K562 (cell line): ENCODE data around the gene RUNDC1. TPM values are rescaled to one million over a fixed set of nuclear protein-coding genes. Genes with fewer than 3 reads are reported as not detected.
A peak's percentile ranks its signal among the peaks of the same experiment; 100 is the strongest.

Experiments used
- ARID4B ChIP-seq: sonication (generic); formaldehyde crosslinking; IDR thresholded peaks from 2 replicates; pipeline ENCODE4 v1.8.0; 2022; ENCODE audit warnings: mild to moderate bottlenecking, missing genetic modification reagents
- ATF1 ChIP-seq, 2 experiments: fragments of 450-650 bp in 1 of 2; IDR thresholded peaks; 2 replicates each; pipeline ENCODE4 v1.6.1; 2016; ENCODE audit warnings: missing compliant biosample characterization in 1 of 2, missing genetic modification characterization in 1 of 2
- ESRRA ChIP-seq: fragments of 450-650 bp; IDR thresholded peaks from 2 replicates; pipeline ENCODE4 v1.6.1; 2014; ENCODE audit warnings: low read depth, mild to moderate bottlenecking, moderate library complexity, borderline replicate concordance
- ETS1 ChIP-seq: conservative IDR thresholded peaks from 2 replicates; pipeline ENCODE4 v1.6.1; 2011; ENCODE audit warnings: low read depth, mild to moderate bottlenecking, low read length; ENCODE audit not compliant: control insufficient read depth
- FOS ChIP-seq: IDR thresholded peaks from 3 replicates; pipeline ENCODE4 v1.6.1; 2011; ENCODE audit not compliant: insufficient read length; ENCODE audit errors: extremely low read depth
- GTF2B ChIP-seq: IDR thresholded peaks from 2 replicates; pipeline ENCODE4 v1.6.1; 2011; ENCODE audit not compliant: insufficient read length; ENCODE audit errors: extremely low read depth
- RBM22 ChIP-seq: fragments of 200-400 bp; formaldehyde crosslinking; IDR thresholded peaks from 2 replicates; pipeline ENCODE4 v1.6.1; 2018; ENCODE audit warnings: low read length, low read depth; ENCODE audit not compliant: poor library complexity, severe bottlenecking
- SNIP1 ChIP-seq: fragments of 450-650 bp; IDR thresholded peaks from 2 replicates; pipeline ENCODE4 v1.7.1; 2017; ENCODE audit warnings: low read depth, mild to moderate bottlenecking
- SRF ChIP-seq, 2 experiments: fragments of 250-450, 450-650 bp in 1 of 2; sonication (Bioruptor Pico) in 1 of 2; sonication (generic) in 1 of 2; formaldehyde crosslinking; IDR thresholded peaks; 2 replicates each; pipeline versions ENCODE4 v1.5.0 to v1.5.1; 2020 to 2022; ENCODE audit warnings: mild to moderate bottlenecking in 1 of 2, missing genetic modification reagents in 1 of 2
- ZNF592 ChIP-seq: fragments of 450-650 bp; IDR thresholded peaks from 2 replicates; pipeline ENCODE4 v1.6.1; 2017; ENCODE audit warnings: antibody characterized with exemption, mild to moderate bottlenecking
- ZNF639 ChIP-seq, 2 experiments: fragments of 200-800 bp in 1 of 2; sonication (Bioruptor generic) in 1 of 2; sonication (generic) in 1 of 2; formaldehyde crosslinking in 1 of 2; IDR thresholded peaks in 1 of 2; conservative IDR thresholded peaks in 1 of 2; 2 replicates each; pipeline versions ENCODE4 v1.5.0 to v1.6.1; 2016 to 2020; ENCODE audit warnings: missing compliant biosample characterization in 1 of 2, missing genetic modification characterization in 1 of 2, missing genetic modification reagents in 1 of 2
- ZNF79 ChIP-seq: fragments of 250-450 bp; sonication (Bioruptor Pico); IDR thresholded peaks from 2 replicates; pipeline ENCODE4 v1.4.0; 2020; ENCODE audit warnings: low read depth, mild to moderate bottlenecking, moderate library complexity
- polyA plus RNA-seq, 8 experiments: library from polyadenylated mRNA; depleted of rRNA in 4 of 8; stranded (reverse) in 5 of 8; unstranded in 3 of 8; fragments of >200 nt; fragmentation: Nextera tagmentation in 2 of 8; fragmentation: Illumina TruSeq in 1 of 8; extraction: Ambion mirVana in 2 of 8; extraction: Trizol in 1 of 8; gene quantifications; 2 replicates each; pipeline versions ENCODE4 v1.2.1 to v1.2.3, GENCODE V29; 2011 to 2014; ENCODE audit warnings: inconsistent platforms in 1 of 8, missing spikeins in 1 of 8
- total RNA-seq, 7 experiments: library from RNA; depleted of rRNA in 6 of 7; stranded (reverse); fragments of >200 nt in 6 of 7; fragmentation: Illumina TruSeq in 2 of 7; extraction: Trizol in 2 of 7; gene quantifications; 2 replicates each; pipeline versions ENCODE4 v1.2.1 to v1.2.3, GENCODE V29; 2011 to 2021; ENCODE audit warnings: low replicate concordance in 1 of 7

RUNDC1 gene
- total and polyA plus RNA-seq, 9 of the 15 experiments (the other 6 are each of a cell fraction or from before 2014, with no cell fraction given) = 3.4 to 12.6 (median 9.4) TPM

- TF ChIP-seq ARID4B (CRISPR knock-in tag) = peak; percentile 83
- peak in 1 of 2 experiments; percentile 83; a peak in 1 of 4 replicates for TF ChIP-seq SRF (CRISPR knock-in tag; IDR thresholded peaks at IDR 0.05)
- TF ChIP-seq RBM22 = peak; percentile 73
- no peak for TF ChIP-seq ATF1 (CRISPR knock-in tag; IDR thresholded peaks at IDR 0.05)
- TF ChIP-seq ATF1 (tag; IDR thresholded peaks at IDR 0.05) = peak; percentile 98
- TF ChIP-seq ZNF639 (CRISPR knock-in tag; conservative IDR thresholded peaks at IDR 0.05 in 1 of 2, IDR thresholded peaks at IDR 0.05 in 1 of 2) = peak in 1 of 2 experiments; percentile 80; a peak in 1 of 4 replicates
- TF ChIP-seq ZNF592 = peak; percentile 9; the same call in 1 of the 2 replicates
- TF ChIP-seq ESRRA = peak; percentile 87
- TF ChIP-seq SNIP1 = no peak
- peak; percentile 96 for TF ChIP-seq ETS1
- TF ChIP-seq FOS = peak; percentile 17
- TF ChIP-seq GTF2B = peak; percentile 75
- no peak for TF ChIP-seq ZNF79 (CRISPR knock-in tag)
Observed at GRCh38 chr17:42997984-42998938, 17.9 kb downstream of the RUNDC1 start, which contains the start of gene RPL27 (continued).
